ENCODE measurements around the gene TRDN. TPM values are rescaled to one million over a fixed set of nuclear protein-coding genes. Genes with fewer than 3 reads are reported as not detected.

Gene TRDN
- total and polyA plus RNA-seq, 4 donors = 0.03 to 0.33 (median 0.23) TPM; not detected in 1

DNA sequence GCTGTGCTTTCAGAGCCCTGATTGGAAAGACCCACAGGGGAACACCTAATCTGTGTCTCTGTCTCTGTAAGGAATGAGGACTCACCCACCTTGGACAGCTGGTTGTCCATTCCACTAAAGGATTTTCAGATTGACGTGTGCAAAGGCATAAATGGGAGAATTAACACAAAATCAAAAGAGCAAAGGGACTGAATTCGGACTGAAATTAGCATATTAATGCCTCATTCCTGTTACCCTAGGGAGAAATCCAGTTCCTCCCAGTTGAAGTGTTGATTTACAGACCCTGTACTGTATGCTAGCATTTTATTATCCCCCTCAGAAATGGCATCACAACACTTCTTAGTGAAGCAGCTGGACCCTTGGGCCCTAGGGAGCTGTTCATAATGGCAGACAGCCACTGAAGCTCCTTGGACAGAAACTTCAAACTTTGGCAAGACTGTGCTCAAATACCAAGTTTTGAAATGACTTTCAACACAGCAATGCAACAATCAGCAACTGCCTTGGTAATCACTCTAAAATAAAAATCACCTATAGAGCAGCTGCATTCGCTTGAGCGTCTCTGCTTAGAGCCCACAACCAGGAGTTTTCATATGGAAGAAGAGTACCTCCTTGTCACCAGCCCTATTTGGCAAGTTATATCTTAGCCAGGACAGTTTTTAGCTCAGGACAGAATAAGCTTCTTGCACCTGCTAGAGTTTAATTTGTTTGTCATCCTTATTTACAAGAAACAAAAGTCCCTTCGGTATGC is 118.1 kb downstream of the TRDN start:
- Histone ChIP-seq H3K27me3 (ENCODE audit: control insufficient read depth in 1 of 2, insufficient read depth in 2 of 2, low read length in 1 of 2) (no peaks in the 10 kb centered on the region), H3K36me3 (ENCODE audit: control insufficient read depth in 1 of 2, insufficient read depth in 2 of 2, low read length in 1 of 2) (no peaks in the 10 kb centered on the region), H3K4me1 (ENCODE audit: control insufficient read depth in 1 of 2, insufficient read depth in 2 of 2, low read length in 2 of 2) (no peaks in the 10 kb centered on the region), H3K4me3 (ENCODE audit: low read length in 2 of 2) (no peak overlapping the region), H3K9me3 (ENCODE audit: control insufficient read depth, low read length) (peaks cover 2% of the 10 kb centered on the region), H3K27ac (ENCODE audit: low read depth in 1 of 2, low read length in 2 of 2) (peak overlapping the region in 1 of 2 donors; percentile 36)
- intact Hi-C loops (cut with DNase I) = no loop called here
- WGBS, 2 donors = 50 to 60% methylated on average over 5 of the region's 5 CpGs
- no peak for DNase-seq
- peak; percentile 56 for ATAC-seq (ENCODE audit: low FRiP score)

DNA sequence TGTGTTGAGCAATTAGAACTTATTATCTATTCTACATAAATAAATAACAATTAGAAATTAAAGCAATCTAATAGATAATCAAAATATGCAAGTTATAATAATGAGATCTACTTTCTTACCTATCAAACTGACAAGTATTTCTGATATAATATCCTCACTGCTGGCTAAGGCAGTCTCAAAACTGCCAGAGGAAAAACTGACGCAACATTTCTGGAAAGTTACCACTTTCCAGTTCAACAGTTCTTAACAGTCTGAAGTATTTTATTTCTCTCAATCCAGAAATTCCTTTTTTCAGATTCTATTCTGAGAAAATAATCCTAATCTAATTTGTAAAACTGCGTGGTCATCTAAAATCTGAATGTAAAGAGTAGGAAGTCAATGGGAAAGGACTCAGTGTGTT is 121.0 kb downstream of the TRDN start:
- ATAC-seq (ENCODE audit: low FRiP score) (peak; percentile 55), DNase-seq (no peak)
- 31% methylated on average over 2 of the region's 2 CpGs for WGBS, 2 donors
- Histone ChIP-seq H3K9me3 (ENCODE audit: control insufficient read depth, low read length) (no peaks in the 10 kb centered on the region), H3K4me1 (ENCODE audit: control insufficient read depth in 1 of 2, insufficient read depth in 2 of 2, low read length in 2 of 2) (no peaks in the 10 kb centered on the region), H3K27me3 (ENCODE audit: control insufficient read depth in 1 of 2, insufficient read depth in 2 of 2, low read length in 1 of 2) (no peaks in the 10 kb centered on the region), H3K27ac (ENCODE audit: low read depth in 1 of 2, low read length in 2 of 2) (no peak overlapping the region), H3K4me3 (ENCODE audit: low read length in 2 of 2) (no peak overlapping the region), H3K36me3 (ENCODE audit: control insufficient read depth in 1 of 2, insufficient read depth in 2 of 2, low read length in 1 of 2) (no peaks in the 10 kb centered on the region)
- intact Hi-C loops (cut with DNase I) = no loop called here

DNA sequence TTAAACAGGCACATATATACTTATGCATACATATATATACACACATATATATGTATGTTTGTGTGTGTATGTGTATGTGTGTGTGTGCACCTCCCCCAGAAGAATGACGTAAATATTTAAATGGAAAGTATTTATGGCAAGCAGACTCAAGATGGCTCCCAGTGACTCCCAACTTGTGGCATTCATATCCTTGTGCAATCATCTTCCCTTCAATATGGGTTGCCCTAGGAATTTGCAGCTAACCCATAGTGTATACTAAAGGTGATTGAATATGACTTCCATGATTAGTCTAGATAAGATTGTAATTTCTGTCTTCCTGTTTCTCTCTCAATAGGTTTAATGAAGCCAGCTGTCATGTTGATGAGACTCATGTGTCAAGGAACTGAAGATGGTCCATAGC is 127.6 kb downstream of the TRDN start:
- no peak overlapping the region for H3K27ac ChIP-seq (ENCODE audit: low read depth in 1 of 2, low read length in 2 of 2)
- H3K36me3 ChIP-seq (ENCODE audit: control insufficient read depth in 1 of 2, insufficient read depth in 2 of 2, low read length in 1 of 2) = no peaks in the 10 kb centered on the region
- WGBS, 2 donors = 0 to 40% methylated on average over 1 of the region's 1 CpG
- ATAC-seq (ENCODE audit: low FRiP score) (no peak), DNase-seq (no peak)
- intact Hi-C loops (cut with DNase I) = no loop called here
- no peaks in the 10 kb centered on the region for H3K9me3 ChIP-seq (ENCODE audit: control insufficient read depth, low read length)
- no peaks in the 10 kb centered on the region for H3K4me1 ChIP-seq (ENCODE audit: control insufficient read depth in 1 of 2, insufficient read depth in 2 of 2, low read length in 2 of 2)
- H3K27me3 ChIP-seq (ENCODE audit: control insufficient read depth in 1 of 2, insufficient read depth in 2 of 2, low read length in 1 of 2) = no peaks in the 10 kb centered on the region
- H3K4me3 ChIP-seq (ENCODE audit: low read length in 2 of 2) = no peak overlapping the region

DNA sequence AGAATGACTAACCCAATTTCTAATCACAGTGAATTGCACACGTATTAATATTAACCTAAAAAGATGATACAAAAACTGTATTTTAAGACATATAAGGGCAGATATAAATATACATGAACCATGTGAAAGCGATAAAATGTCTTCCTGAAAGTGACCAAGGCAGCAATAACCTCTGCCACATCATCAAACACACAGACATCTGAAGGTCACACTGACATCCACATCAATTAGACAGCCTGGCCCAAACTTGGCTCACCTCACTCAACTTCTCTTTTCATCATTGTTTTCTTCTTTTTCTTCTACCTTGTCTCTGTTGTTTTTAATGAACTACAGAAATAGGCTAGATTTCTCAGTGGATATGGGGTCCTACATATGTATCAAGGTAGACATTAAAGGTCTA is 128.5 kb downstream of the TRDN start:
- intact Hi-C loops (cut with DNase I) = no loop called here
- no peak for ATAC-seq (ENCODE audit: low FRiP score)
- WGBS, 2 donors = 42 to 67% methylated on average over 2 of the region's 2 CpGs
- no peaks in the 10 kb centered on the region for H3K9me3 ChIP-seq (ENCODE audit: control insufficient read depth, low read length)
- no peak for DNase-seq
- H3K4me3 ChIP-seq (ENCODE audit: low read length in 2 of 2) = no peak overlapping the region
- no peak overlapping the region for H3K27ac ChIP-seq (ENCODE audit: low read depth in 1 of 2, low read length in 2 of 2)
- H3K27me3 ChIP-seq (ENCODE audit: control insufficient read depth in 1 of 2, insufficient read depth in 2 of 2, low read length in 1 of 2) = no peaks in the 10 kb centered on the region
- H3K4me1 ChIP-seq (ENCODE audit: control insufficient read depth in 1 of 2, insufficient read depth in 2 of 2, low read length in 2 of 2) = no peaks in the 10 kb centered on the region
- H3K36me3 ChIP-seq (ENCODE audit: control insufficient read depth in 1 of 2, insufficient read depth in 2 of 2, low read length in 1 of 2) = no peaks in the 10 kb centered on the region

DNA sequence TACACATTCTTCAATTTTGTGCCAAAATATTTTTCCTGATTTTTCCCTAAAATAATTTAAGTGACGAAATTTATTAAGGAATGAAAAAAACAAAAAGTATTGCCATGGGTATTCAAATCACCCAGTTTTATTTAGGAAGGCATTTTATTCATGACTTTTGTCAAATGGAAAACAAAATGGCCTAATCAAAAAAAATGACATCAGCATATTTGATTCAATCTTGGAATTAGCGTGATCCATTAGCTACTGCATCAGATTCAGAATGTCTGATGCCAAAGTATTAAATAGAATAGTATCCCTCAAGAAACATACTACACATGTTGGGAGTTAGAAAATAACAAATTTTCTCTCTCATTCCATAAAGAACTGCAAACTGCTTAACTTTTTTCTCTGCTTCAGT is 129.2 kb downstream of the TRDN start:
- Histone ChIP-seq H3K36me3 (ENCODE audit: control insufficient read depth in 1 of 2, insufficient read depth in 2 of 2, low read length in 1 of 2) (no peaks in the 10 kb centered on the region), H3K4me3 (ENCODE audit: low read length in 2 of 2) (no peak overlapping the region), H3K9me3 (ENCODE audit: control insufficient read depth, low read length) (no peaks in the 10 kb centered on the region), H3K27ac (ENCODE audit: low read depth in 1 of 2, low read length in 2 of 2) (no peak overlapping the region), H3K27me3 (ENCODE audit: control insufficient read depth in 1 of 2, insufficient read depth in 2 of 2, low read length in 1 of 2) (no peaks in the 10 kb centered on the region), H3K4me1 (ENCODE audit: control insufficient read depth in 1 of 2, insufficient read depth in 2 of 2, low read length in 2 of 2) (no peaks in the 10 kb centered on the region)
- intact Hi-C loops (cut with DNase I) = no loop called here
- DNase-seq (no peak), ATAC-seq (ENCODE audit: low FRiP score) (no peak)
- 42 to 60% methylated on average over 2 of the region's 2 CpGs for WGBS, 2 donors

DNA sequence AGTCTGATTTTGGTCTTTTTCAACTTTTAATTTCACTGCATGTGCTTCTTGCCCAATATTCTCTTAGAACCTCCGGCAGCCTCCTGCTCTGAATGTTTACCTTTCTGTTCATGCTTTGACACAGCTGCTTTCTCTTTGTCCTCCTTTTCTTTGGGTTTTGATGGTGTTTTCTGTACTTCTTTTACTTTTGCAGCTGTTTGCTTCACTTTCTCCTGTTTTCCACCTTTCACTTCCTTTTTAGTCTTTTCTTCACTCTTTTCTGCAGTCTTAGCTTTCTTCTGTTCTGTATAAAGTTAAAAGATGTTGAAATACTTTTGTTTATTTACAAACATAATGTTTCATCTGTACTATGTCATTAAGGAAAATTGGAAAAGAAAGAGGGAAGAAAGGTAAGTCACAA is 133.1 kb downstream of the TRDN start:
- no peaks in the 10 kb centered on the region for H3K9me3 ChIP-seq (ENCODE audit: control insufficient read depth, low read length)
- 13 to 32% methylated on average over 1 of the region's 1 CpG for WGBS, 2 donors
- no peaks in the 10 kb centered on the region for H3K36me3 ChIP-seq (ENCODE audit: control insufficient read depth in 1 of 2, insufficient read depth in 2 of 2, low read length in 1 of 2)
- no peaks in the 10 kb centered on the region for H3K4me1 ChIP-seq (ENCODE audit: control insufficient read depth in 1 of 2, insufficient read depth in 2 of 2, low read length in 2 of 2)
- H3K4me3 ChIP-seq (ENCODE audit: low read length in 2 of 2) = no peak overlapping the region
- no peak overlapping the region for H3K27ac ChIP-seq (ENCODE audit: low read depth in 1 of 2, low read length in 2 of 2)
- DNase-seq (no peak), ATAC-seq (ENCODE audit: low FRiP score) (no peak)
- intact Hi-C loops (cut with DNase I) = no loop called here
- no peaks in the 10 kb centered on the region for H3K27me3 ChIP-seq (ENCODE audit: control insufficient read depth in 1 of 2, insufficient read depth in 2 of 2, low read length in 1 of 2)

DNA sequence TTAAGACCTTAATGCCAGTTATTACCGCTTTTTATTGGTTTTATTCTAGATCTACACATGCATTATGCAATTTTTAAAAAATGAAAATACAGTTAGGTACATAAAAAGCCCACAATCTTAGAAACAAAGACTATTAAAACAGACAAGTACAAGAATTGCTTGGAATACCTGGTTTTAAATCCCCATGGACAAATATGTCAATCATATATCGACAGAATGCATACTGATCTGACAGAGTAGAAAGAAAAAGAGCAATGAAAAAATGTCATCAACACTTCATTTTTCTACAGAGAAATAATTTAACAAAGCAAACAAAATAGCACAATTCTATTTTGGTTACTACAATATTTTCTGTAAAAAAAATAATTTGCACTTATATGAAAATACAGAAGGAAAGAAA is 139.7 kb downstream of the TRDN start:
- Histone ChIP-seq H3K36me3 (ENCODE audit: control insufficient read depth in 1 of 2, insufficient read depth in 2 of 2, low read length in 1 of 2) (no peaks in the 10 kb centered on the region), H3K4me3 (ENCODE audit: low read length in 2 of 2) (no peak overlapping the region), H3K9me3 (ENCODE audit: control insufficient read depth, low read length) (no peaks in the 10 kb centered on the region), H3K4me1 (ENCODE audit: control insufficient read depth in 1 of 2, insufficient read depth in 2 of 2, low read length in 2 of 2) (no peaks in the 10 kb centered on the region), H3K27ac (ENCODE audit: low read depth in 1 of 2, low read length in 2 of 2) (no peak overlapping the region), H3K27me3 (ENCODE audit: control insufficient read depth in 1 of 2, insufficient read depth in 2 of 2, low read length in 1 of 2) (no peaks in the 10 kb centered on the region)
- intact Hi-C loops (cut with DNase I) = no loop called here
- no peak for ATAC-seq (ENCODE audit: low FRiP score)
- no peak for DNase-seq
- 81 to 90% methylated on average over 2 of the region's 2 CpGs for WGBS, 2 donors

DNA sequence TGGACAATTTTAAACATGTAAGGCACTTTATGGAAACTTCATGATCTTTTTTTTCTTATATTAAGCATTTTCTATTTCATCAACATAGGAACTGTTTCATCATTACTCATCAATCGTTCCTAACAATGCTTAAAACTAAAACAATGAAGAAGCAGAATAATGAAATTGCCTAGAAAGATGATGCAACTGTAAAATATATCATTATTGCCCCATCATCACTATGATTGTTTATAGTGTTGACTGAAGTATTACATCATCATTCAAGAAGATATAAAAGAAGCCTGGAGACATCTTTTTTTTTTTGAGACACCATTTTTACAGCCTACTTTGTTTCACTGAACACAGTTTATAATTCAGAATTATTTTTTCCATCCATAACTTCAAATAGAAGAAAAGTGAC is 147.2 kb downstream of the TRDN start:
- intact Hi-C loops (cut with DNase I) = no loop called here
- ATAC-seq (ENCODE audit: low FRiP score) = no peak
- no peak overlapping the region for H3K27ac ChIP-seq (ENCODE audit: low read depth in 1 of 2, low read length in 2 of 2)
- 67 to 73% methylated on average over 1 of the region's 1 CpG for WGBS, 2 donors
- no peak overlapping the region for H3K4me3 ChIP-seq (ENCODE audit: low read length in 2 of 2)
- no peaks in the 10 kb centered on the region for H3K9me3 ChIP-seq (ENCODE audit: control insufficient read depth, low read length)
- no peaks in the 10 kb centered on the region for H3K4me1 ChIP-seq (ENCODE audit: control insufficient read depth in 1 of 2, insufficient read depth in 2 of 2, low read length in 2 of 2)
- no peaks in the 10 kb centered on the region for H3K27me3 ChIP-seq (ENCODE audit: control insufficient read depth in 1 of 2, insufficient read depth in 2 of 2, low read length in 1 of 2)
- no peak for DNase-seq
- H3K36me3 ChIP-seq (ENCODE audit: control insufficient read depth in 1 of 2, insufficient read depth in 2 of 2, low read length in 1 of 2) = no peaks in the 10 kb centered on the region

DNA sequence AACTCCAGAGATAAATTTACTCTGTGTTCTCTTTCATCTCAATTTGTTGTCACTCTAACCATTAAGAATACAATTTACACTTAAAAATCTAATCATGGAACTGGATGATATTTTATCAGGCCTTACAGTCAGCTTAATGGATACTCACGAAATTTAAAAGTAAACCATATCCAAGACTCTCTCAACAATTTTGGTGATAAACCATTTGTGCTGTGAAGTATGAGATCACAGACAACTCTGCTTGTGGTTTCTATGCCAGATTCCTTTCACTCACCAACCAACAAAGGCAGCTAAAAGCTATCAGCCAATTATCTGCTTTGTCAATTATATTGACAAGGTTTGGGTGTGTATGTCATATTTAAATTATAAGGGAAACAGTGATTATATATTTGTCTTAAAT is 155.8 kb downstream of the TRDN start:
- no peaks in the 10 kb centered on the region for H3K36me3 ChIP-seq (ENCODE audit: control insufficient read depth in 1 of 2, insufficient read depth in 2 of 2, low read length in 1 of 2)
- no peaks in the 10 kb centered on the region for H3K9me3 ChIP-seq (ENCODE audit: control insufficient read depth, low read length)
- no peak for DNase-seq
- H3K27me3 ChIP-seq (ENCODE audit: control insufficient read depth in 1 of 2, insufficient read depth in 2 of 2, low read length in 1 of 2) = no peaks in the 10 kb centered on the region
- ATAC-seq (ENCODE audit: low FRiP score) = no peak
- intact Hi-C loops (cut with DNase I) = no loop called here
- 36 to 37% methylated on average over 1 of the region's 1 CpG for WGBS, 2 donors
- no peak overlapping the region for H3K27ac ChIP-seq (ENCODE audit: low read depth in 1 of 2, low read length in 2 of 2)
- H3K4me3 ChIP-seq (ENCODE audit: low read length in 2 of 2) = no peak overlapping the region
- H3K4me1 ChIP-seq (ENCODE audit: control insufficient read depth in 1 of 2, insufficient read depth in 2 of 2, low read length in 2 of 2) = no peaks in the 10 kb centered on the region

All from aorta (tissue), 5 donors.